ENCODE measurements around the gene BMP6. TPM values are rescaled to one million over a fixed set of nuclear protein-coding genes. Genes with fewer than 3 reads are reported as not detected.

Gene BMP6
- total and polyA plus RNA-seq, 2 of the 8 experiments (the other 6 are each of a cell fraction or from before 2014, with no cell fraction given), result 2.0 to 2.1 TPM

DNA sequence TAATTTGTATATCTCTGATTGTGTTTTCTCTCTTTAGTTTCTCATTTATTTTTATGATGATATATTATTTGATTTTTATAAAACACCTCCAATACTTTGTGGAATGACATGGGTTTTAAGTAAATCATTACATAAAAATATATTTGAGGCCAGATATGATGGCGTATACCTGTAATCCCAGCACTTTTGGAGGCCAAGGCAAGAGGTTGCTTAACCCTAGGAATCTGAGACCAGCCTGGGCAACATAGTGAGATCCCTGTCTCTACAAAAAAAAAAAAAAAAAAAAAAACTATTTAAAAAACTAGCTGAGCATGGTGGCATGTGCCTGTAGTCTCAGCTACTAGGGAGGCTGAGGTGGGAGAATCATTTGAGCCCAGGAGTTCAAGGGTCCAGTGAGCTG, 87.3 kb downstream of the BMP6 start:
- Histone ChIP-seq H4K8ac (ENCODE audit: extremely low read depth, insufficient read depth, low read length) (no peak overlapping the region), H3K79me2 (ENCODE audit: control insufficient read depth in 1 of 2, insufficient read depth in 2 of 2, low read length in 2 of 2) (no peaks in the 10 kb centered on the region), H2BK12ac (ENCODE audit: low read depth, low read length) (no peak overlapping the region), H2AK5ac (ENCODE audit: low read depth, low read length) (no peak overlapping the region), H2AFZ (ENCODE audit: low read length) (no peak overlapping the region), H2BK5ac (ENCODE audit: low read depth, low read length) (no peak overlapping the region), H4K91ac (replicated peaks; ENCODE audit: insufficient read length, low read length) (no peak overlapping the region), H4K5ac (ENCODE audit: insufficient read length, low read depth, low read length) (no peak overlapping the region), H3K56ac (replicated peaks; ENCODE audit: insufficient read length, low read depth, low read length) (no peak overlapping the region), H3K4me3 (ENCODE audit: extremely low read depth in 1 of 4, insufficient read depth in 2 of 4, low read depth in 3 of 4, low read length in 4 of 4) (no peak overlapping the region), H2BK15ac (ENCODE audit: low read length) (no peak overlapping the region), H3K23me2 (ENCODE audit: low read depth, low read length) (no peaks in the 10 kb centered on the region), H2BK20ac (ENCODE audit: low read length) (no peak overlapping the region), H3K9me3 (ENCODE audit: insufficient read depth in 2 of 2, low read depth in 1 of 2, low read length in 1 of 2) (no peaks in the 10 kb centered on the region), H3K4ac (replicated peaks; ENCODE audit: insufficient read length, low read depth, low read length) (no peak overlapping the region), H2BK120ac (replicated peaks; ENCODE audit: low read depth, low read length) (no peak overlapping the region), H4K20me1 (replicated peaks in 1 of 2; ENCODE audit: control insufficient read depth in 1 of 2, insufficient read depth in 2 of 2, low read length in 2 of 2) (no peaks in the 10 kb centered on the region), H3K36me3 (ENCODE audit: control insufficient read depth in 2 of 4, insufficient read depth in 4 of 4, low read length in 3 of 4) (no peaks in the 10 kb centered on the region), H3K18ac (ENCODE audit: extremely low read depth, low read length) (no peak overlapping the region), H3K23ac (ENCODE audit: insufficient read length) (no peak overlapping the region), H3K4me1 (replicated peaks in 1 of 4; ENCODE audit: control insufficient read depth in 3 of 4, insufficient read depth in 4 of 4, low read length in 3 of 4) (no peaks in the 10 kb centered on the region), H3K27me3 (replicated peaks in 1 of 4; ENCODE audit: control insufficient read depth in 3 of 4, extremely low read depth in 1 of 4, insufficient read depth in 3 of 4, low read length in 3 of 4) (no peaks in the 10 kb centered on the region), H3K9ac (replicated peaks in 1 of 4; ENCODE audit: extremely low read depth in 1 of 4, low read depth in 3 of 4, low read length in 3 of 4) (no peak overlapping the region), H3K79me1 (ENCODE audit: low read depth, low read length) (no peaks in the 10 kb centered on the region), H3K27ac (ENCODE audit: low read depth, low read length) (no peak overlapping the region), H3K4me2 (ENCODE audit: insufficient read depth in 1 of 2, low read depth in 2 of 2, low read length in 2 of 2) (no peak overlapping the region), H3K14ac (ENCODE audit: insufficient read length) (no peak overlapping the region)
- CTCF ChIA-PET (ENCODE audit: partially characterized antibody), result interaction anchor here (0.7 to 1.8 kb wide), 6 partner anchors 9 to 155 kb away, joined by 3 to 11 read pairs (median 4); partner anchors contain the start of gene BMP6
- WGBS, 2 experiments (ENCODE audit: extremely low coverage in 1 of 2, insufficient coverage in 1 of 2, insufficient read length in 1 of 2, insufficient replicate concordance in 2 of 2, low coverage in 1 of 2, low lambda C conversion rate in 2 of 2, missing lambda C conversion rate in 1 of 2), result 80% methylated on average over 1 of the region's 1 CpG; no CpG with 5 or more reads in 1 of the 2 experiments
- DNase-seq (ENCODE audit: low read depth in 1 of 2, low spot score in 2 of 2) (no peak), FAIRE-seq (no peak)
- POLR2A ChIA-PET (ENCODE audit: partially characterized antibody), result interaction anchor here (1.2 kb wide), 1 partner anchor 26 kb away, joined by 5 read pairs; no protein-coding TSS in a partner anchor
- TF ChIP-seq HDAC2 (IDR thresholded peaks at IDR 0.05; ENCODE audit: borderline replicate concordance in 1 of 2, low read depth in 2 of 2, low read length in 2 of 2) (no peak), SIN3A (conservative IDR thresholded peaks at IDR 0.05 in 1 of 2, IDR thresholded peaks at IDR 0.05 in 1 of 2; ENCODE audit: low read depth in 1 of 2, low read length in 2 of 2) (no peak), MAX (IDR thresholded peaks at IDR 0.05) (no peak), SP1 (IDR thresholded peaks at IDR 0.05; ENCODE audit: low read depth, low read length) (no peak), POLR2AphosphoS5 (IDR thresholded peaks at IDR 0.05; ENCODE audit: low read depth, low read length) (no peak), EZH2 (IDR thresholded peaks at IDR 0.05; ENCODE audit: low read depth, low read length, severe bottlenecking) (no peak), GTF2F1 (IDR thresholded peaks at IDR 0.05; ENCODE audit: borderline replicate concordance, low read depth, low read length) (no peak)

Measured in H1 (cell line).